CD4-positive, alpha-beta T cell (primary cell): ENCODE results near the gene TAX1BP1. TPM values are rescaled to one million over a fixed set of nuclear protein-coding genes. Genes with fewer than 3 reads are reported as not detected.

Source experiments
- ATAC-seq: fragments of 200-7000 bp; cut with Tn5 transposase; one replicate; pipeline ENCODE4 v1.10.0; 2022; ENCODE audit warnings: mild to moderate bottlenecking; ENCODE audit not compliant: poor library complexity
- CTCF ChIA-PET: fragments of 350-600 bp; sonication (Branson Sonifier 250); formaldehyde crosslinking; loops from one replicate; lab custom pipeline; 2021; ENCODE audit warnings: antibody characterized with exemption, inconsistent platforms; lab: Charles Lee
- POLR2A ChIA-PET: fragments of 350-600 bp; sonication (Branson Sonifier 250); formaldehyde crosslinking; loops from one replicate; lab custom pipeline; 2021; ENCODE audit warnings: antibody characterized with exemption, inconsistent platforms; lab: Charles Lee
- DNase-seq, 14 experiments: peaks; one replicate each; pipeline ENCODE4 v3.0.0-alpha.2; 2013 to 2020; ENCODE audit warnings: mixed read lengths in 2 of 14
- H3K27ac ChIP-seq, 2 donors: one replicate each; pipeline versions ENCODE4 v1.5.1 to v1.7.0; 2013; ENCODE audit warnings: low read length in 2 of 2, low read depth in 1 of 2, mild to moderate bottlenecking in 1 of 2
- H3K27me3 ChIP-seq, 2 experiments: 1 replicate in 1 of 2; 2 replicates in 1 of 2; pipeline versions ENCODE4 v1.6.1 to v1.7.0; 2013; ENCODE audit warnings: low read length in 2 of 2, control low read depth in 1 of 2, mild to moderate bottlenecking in 1 of 2, moderate library complexity in 1 of 2; ENCODE audit not compliant: insufficient read depth in 2 of 2, control insufficient read depth in 1 of 2
- H3K36me3 ChIP-seq: one replicate; pipeline ENCODE4 v1.6.1; 2013; ENCODE audit warnings: low read length, control low read depth; ENCODE audit not compliant: insufficient read depth
- H3K4me1 ChIP-seq: one replicate; pipeline ENCODE4 v1.6.1; 2013; ENCODE audit warnings: low read length, control low read depth; ENCODE audit not compliant: insufficient read depth
- H3K4me3 ChIP-seq: one replicate; pipeline ENCODE4 v1.5.1; 2013; ENCODE audit warnings: mild to moderate bottlenecking, low read length, moderate library complexity
- H3K9me3 ChIP-seq, 2 experiments: 1 replicate in 1 of 2; 2 replicates in 1 of 2; pipeline versions ENCODE4 v1.6.1 to v1.7.0; 2013; ENCODE audit warnings: low read length in 2 of 2, mild to moderate bottlenecking in 2 of 2, control low read depth in 1 of 2, moderate library complexity in 1 of 2; ENCODE audit not compliant: control insufficient read depth in 1 of 2, insufficient read depth in 1 of 2
- H3K27ac Mint-ChIP-seq: one replicate; pipeline ENCODE4 v1.8.0; 2020; ENCODE audit warnings: mixed read lengths
- H3K27me3 Mint-ChIP-seq: one replicate; pipeline ENCODE4 v1.8.0; 2021; ENCODE audit warnings: mixed read lengths
- H3K36me3 Mint-ChIP-seq: one replicate; pipeline ENCODE4 v1.8.0; 2021; ENCODE audit warnings: low read depth, mixed read lengths
- H3K4me1 Mint-ChIP-seq: one replicate; pipeline ENCODE4 v1.8.0; 2021; ENCODE audit warnings: low read depth, mixed read lengths
- H3K4me3 Mint-ChIP-seq: one replicate; pipeline ENCODE4 v1.8.0; 2020; ENCODE audit warnings: mild to moderate bottlenecking, mixed read lengths
- H3K9me3 Mint-ChIP-seq: one replicate; pipeline ENCODE4 v1.8.0; 2020; ENCODE audit warnings: mixed read lengths
- CTCF ChIP-seq: fragments of 200-600 bp; IDR thresholded peaks from one replicate; pipeline ENCODE4 v1.8.0; 2022; ENCODE audit warnings: antibody characterized with exemption, mild to moderate bottlenecking
- intact Hi-C, 2 experiments: fragments of 100-400 bp; cut with DNase I in 1 of 2; cut with micrococcal nuclease in 1 of 2; formaldehyde crosslinking; loops; one replicate each; pipeline versions ENCODE4 v1.15.1 to v1.9.0; 2023 to 2025; cut with DNase I, micrococcal nuclease
- total RNA-seq, 174 experiments: library from RNA in 2 of 174; stranded (reverse) in 2 of 174; gene quantifications; one replicate each; pipeline ENCODE4 v1.2.3 and lab custom pipeline; 2021 to 2026

The TAX1BP1 gene
- total RNA-seq, 2 experiments from 2014 or later: 115 TPM

GRCh38 chr7:27727058-27727457, 12.9 kb upstream of the TAX1BP1 start:
- H3K4me1 ChIP-seq: no peaks in the 10 kb centered on the region
- intact Hi-C loops: no loop called here
- Mint-ChIP-seq H3K27me3 (no peaks in the 10 kb centered on the region), H3K36me3 (no peaks in the 10 kb centered on the region), H3K27ac (no peak overlapping the region), H3K9me3 (no peaks in the 10 kb centered on the region), H3K4me3 (no peak overlapping the region), H3K4me1 (no peaks in the 10 kb centered on the region)
- ATAC-seq (no peak), DNase-seq (no peak)
- no peak overlapping the region for H3K4me3 ChIP-seq
- no peak for TF ChIP-seq CTCF
- CTCF ChIA-PET: interaction anchor here (0.9 kb wide), 1 partner anchor 40 kb away, joined by 3 read pairs; no protein-coding TSS in a partner anchor
- no peak overlapping the region for H3K27ac ChIP-seq
- no peaks in the 10 kb centered on the region for H3K36me3 ChIP-seq
- POLR2A ChIA-PET: interaction anchor here (2.5 kb wide), 1 partner anchor 13 kb away, joined by 7 read pairs; the partner anchor contains the start of gene TAX1BP1
- no peaks in the 10 kb centered on the region for H3K9me3 ChIP-seq
- no peaks in the 10 kb centered on the region for H3K27me3 ChIP-seq

GRCh38 chr7:27730112-27730511, 9.8 kb upstream of the TAX1BP1 start:
- Histone ChIP-seq H3K36me3 (no peaks in the 10 kb centered on the region), H3K4me1 (no peaks in the 10 kb centered on the region), H3K9me3 (no peaks in the 10 kb centered on the region), H3K27ac (no peak overlapping the region), H3K27me3 (no peaks in the 10 kb centered on the region), H3K4me3 (no peak overlapping the region)
- ATAC-seq: no peak
- Mint-ChIP-seq H3K36me3 (no peaks in the 10 kb centered on the region), H3K27me3 (no peaks in the 10 kb centered on the region), H3K4me3 (no peak overlapping the region), H3K9me3 (no peaks in the 10 kb centered on the region), H3K27ac (no peak overlapping the region), H3K4me1 (no peaks in the 10 kb centered on the region)
- TF ChIP-seq CTCF: no peak
- CTCF ChIA-PET: no interaction called here
- POLR2A ChIA-PET: interaction anchor here (1.3 kb wide), 1 partner anchor 10 kb away, joined by 4 read pairs; the partner anchor contains the start of gene TAX1BP1
- no peak for DNase-seq
- intact Hi-C loops: loop anchor here in 1 of 2 experiments (10.0 kb wide), 1 partner anchor 455 kb away; the partner anchor contains the start of gene JAZF1

- ChIA-PET CTCF (no interaction called here), POLR2A (no interaction called here)
- no peaks in the 10 kb centered on the region for H3K9me3 Mint-ChIP-seq
- H3K4me3 Mint-ChIP-seq: no peak overlapping the region
- peaks cover 5% of the 10 kb centered on the region for H3K36me3 Mint-ChIP-seq
- no peaks in the 10 kb centered on the region for H3K4me1 ChIP-seq
- no peaks in the 10 kb centered on the region for H3K9me3 ChIP-seq
- intact Hi-C loops: loop anchor here in 1 of 2 experiments (10.0 kb wide), 1 partner anchor 450 kb away; the partner anchor contains the start of gene JAZF1
- no peak overlapping the region for H3K4me3 ChIP-seq
- H3K27me3 ChIP-seq: no peaks in the 10 kb centered on the region
- ATAC-seq (no peak), DNase-seq (no peak)
- no peaks in the 10 kb centered on the region for H3K27me3 Mint-ChIP-seq
- no peak for TF ChIP-seq CTCF
- no peaks in the 10 kb centered on the region for H3K36me3 ChIP-seq
- H3K27ac Mint-ChIP-seq: no peak overlapping the region
- H3K4me1 Mint-ChIP-seq: peaks cover 8% of the 10 kb centered on the region
- H3K27ac ChIP-seq: no peak overlapping the region
Observed at GRCh38 chr7:27734583-27734982, 5.4 kb upstream of the TAX1BP1 start.
